Ovary (tissue), 3 donors: Measurements from ENCODE around the gene CDC6.

Experiments used
- CTCF ChIP-seq, 3 donors: fragments of 450-650 bp in 2 of 3; fragments of 200-600 bp in 1 of 3; IDR thresholded peaks; one replicate each; pipeline versions ENCODE4 v1.5.1 to v1.8.0; 2016 to 2022; ENCODE audit warnings: antibody characterized with exemption in 3 of 3, mild to moderate bottlenecking in 1 of 3
- POLR2A ChIP-seq: fragments of 450-650 bp; IDR thresholded peaks from one replicate; pipeline ENCODE4 v1.6.1; 2017; ENCODE audit warnings: antibody characterized with exemption, mild to moderate bottlenecking, moderate library complexity
- donor health status: DM: no; HTN: no; CAD: no.

- peak in 2 of 3 donors; percentile 5 to 34 for TF ChIP-seq CTCF (IDR thresholded peaks at IDR 0.05)
- no peak for TF ChIP-seq POLR2A
Observed at GRCh38 chr17:40318830-40319391, 31.2 kb downstream of the CDC6 start.
